ENCODE data around the gene CACNA1C.

CACNA1C gene

DNA sequence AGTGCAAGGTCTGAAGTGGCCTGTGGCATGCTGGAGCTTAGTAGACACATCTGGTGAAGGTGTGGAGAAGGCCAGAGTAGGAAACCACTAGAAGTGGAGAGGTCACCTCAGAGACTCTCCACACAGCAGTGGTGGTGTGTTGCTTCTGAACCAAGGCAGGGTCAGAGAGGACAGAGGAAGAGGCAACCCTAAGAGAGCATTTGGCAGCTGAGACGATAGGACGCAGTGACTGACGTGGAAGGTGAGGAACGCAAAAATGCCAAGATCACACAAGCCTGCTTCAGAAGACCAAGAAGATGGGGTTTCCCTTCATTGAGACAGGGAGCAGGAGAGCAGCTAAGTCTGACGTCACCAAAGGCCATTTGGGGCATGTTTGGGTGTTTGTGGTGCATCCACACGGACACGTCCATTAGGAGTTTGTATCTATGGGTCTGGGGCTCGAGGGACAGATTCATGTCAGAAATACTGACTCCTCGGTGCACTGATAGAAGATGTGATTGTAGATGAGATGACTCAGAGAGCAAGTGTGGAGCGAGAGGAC is 338.1 kb downstream of the CACNA1C start:
- DNase-seq (ENCODE audit: low read depth in 3 of 3), result no peak

DNA sequence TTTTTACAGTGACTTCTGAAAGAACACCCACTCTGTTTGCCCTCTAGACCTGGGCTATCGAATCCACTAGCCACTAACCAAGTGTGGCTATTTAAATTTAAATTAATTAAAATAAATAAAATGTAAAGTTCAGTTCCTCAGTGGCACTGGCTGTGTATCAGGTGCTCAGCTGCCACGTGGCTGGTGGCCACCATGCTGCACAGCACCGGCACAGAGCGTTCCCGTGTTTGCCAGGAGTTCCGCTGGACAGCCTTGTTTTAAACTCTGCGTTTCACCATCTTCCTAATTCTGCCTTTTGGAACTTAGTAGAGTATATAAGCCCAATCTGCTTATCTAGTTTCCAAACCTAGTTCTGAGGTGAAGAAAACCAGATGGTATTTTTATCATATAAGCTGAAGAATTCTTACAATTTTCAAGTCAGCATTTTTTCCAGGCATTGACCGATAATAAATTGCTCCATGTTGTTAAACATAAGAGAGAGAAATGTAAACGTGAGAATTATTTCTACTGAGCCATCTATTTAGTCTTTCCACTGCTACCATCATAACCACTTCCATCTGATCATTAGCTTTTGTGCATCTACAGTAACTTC is 339.0 kb downstream of the CACNA1C start:
- DNase-seq (ENCODE audit: low read depth in 3 of 3), result no peak

- DNase-seq (ENCODE audit: low read depth in 3 of 3), result no peak
Observed at GRCh38 chr12:2393016-2393415, 340.2 kb downstream of the CACNA1C start.

GRCh38 chr12:2393996-2394395 is 341.2 kb downstream of the CACNA1C start:
- DNase-seq (ENCODE audit: low read depth in 3 of 3), result no peak

GRCh38 chr12:2395354-2395977 is 342.7 kb downstream of the CACNA1C start:
- DNase-seq (ENCODE audit: low read depth in 3 of 3), result no peak

- DNase-seq (ENCODE audit: low read depth in 3 of 3), result no peak
Observed at GRCh38 chr12:2396448-2396871, 343.7 kb downstream of the CACNA1C start.

GRCh38 chr12:2397356-2398045 is 344.7 kb downstream of the CACNA1C start:
- no peak for DNase-seq (ENCODE audit: low read depth in 3 of 3)

GRCh38 chr12:2401040-2401439 is 348.3 kb downstream of the CACNA1C start:
- DNase-seq (ENCODE audit: low read depth in 3 of 3), result no peak

DNA sequence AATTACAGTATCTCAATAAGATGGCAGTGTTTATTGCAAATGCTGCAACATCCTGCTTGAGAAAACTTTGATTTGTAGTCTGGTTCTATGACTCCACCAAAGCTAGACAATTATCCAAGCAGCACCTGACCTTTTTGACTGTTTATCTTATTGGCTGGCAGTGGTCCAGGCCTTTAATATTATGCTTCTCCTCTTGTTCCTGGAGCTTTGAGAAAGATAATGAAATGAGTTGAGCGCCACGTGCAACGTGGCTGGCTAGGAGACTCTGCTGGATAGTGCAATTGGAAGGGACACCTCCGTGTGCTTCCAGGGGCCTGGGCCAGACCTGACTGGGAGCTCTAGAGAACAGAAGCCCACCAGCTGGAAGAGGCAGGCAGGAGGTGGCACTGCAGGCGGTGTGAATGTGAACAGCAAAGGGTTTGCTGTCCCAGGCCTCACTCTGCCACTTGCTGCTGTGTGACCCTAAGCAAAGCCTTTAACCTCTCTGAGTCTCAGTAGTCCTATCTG is 349.3 kb downstream of the CACNA1C start:
- DNase-seq (ENCODE audit: low read depth in 3 of 3), result no peak

DNA sequence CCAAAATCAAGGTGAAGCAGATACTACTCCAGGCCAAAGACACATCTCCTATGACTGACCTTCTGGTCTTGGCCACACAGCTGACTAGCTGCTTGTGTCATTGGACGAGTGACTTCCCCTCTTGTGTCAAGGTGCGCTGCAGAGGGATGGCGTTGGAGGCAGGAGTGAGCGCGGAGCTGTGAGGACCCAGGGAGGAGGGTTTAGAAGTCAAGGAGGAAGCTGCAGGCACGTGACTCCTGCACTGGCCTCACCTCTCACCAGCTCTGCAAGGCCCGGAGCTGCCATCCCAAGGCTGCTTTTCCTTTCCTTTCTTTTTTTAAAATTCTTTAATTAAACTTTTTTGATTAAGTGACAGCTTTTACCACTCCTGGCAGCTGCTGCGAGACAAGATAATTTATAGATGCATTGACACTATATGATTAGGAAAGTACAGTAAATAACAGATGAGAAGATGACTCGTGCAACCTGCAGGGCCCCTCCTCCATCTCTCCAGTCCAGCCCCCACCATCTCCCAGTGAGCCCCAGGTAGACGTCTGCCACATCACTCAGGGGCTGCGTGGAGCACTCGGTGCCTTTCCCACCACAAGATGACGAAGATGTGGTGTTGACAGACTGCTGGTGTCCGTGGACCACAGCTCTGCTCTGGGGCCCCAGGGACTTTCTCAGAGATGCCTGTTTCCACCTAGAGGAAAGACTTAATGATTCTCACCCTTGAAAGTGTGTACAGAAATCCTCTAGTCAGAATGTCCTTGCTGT is 350.6 kb downstream of the CACNA1C start:
- no peak for DNase-seq (ENCODE audit: low read depth in 3 of 3)

GRCh38 chr12:2405039-2405438 is 352.3 kb downstream of the CACNA1C start:
- no peak for DNase-seq (ENCODE audit: low read depth in 3 of 3)

- DNase-seq (ENCODE audit: low read depth in 3 of 3), result no peak
Observed at GRCh38 chr12:2406903-2407302, 354.1 kb downstream of the CACNA1C start.

DNA sequence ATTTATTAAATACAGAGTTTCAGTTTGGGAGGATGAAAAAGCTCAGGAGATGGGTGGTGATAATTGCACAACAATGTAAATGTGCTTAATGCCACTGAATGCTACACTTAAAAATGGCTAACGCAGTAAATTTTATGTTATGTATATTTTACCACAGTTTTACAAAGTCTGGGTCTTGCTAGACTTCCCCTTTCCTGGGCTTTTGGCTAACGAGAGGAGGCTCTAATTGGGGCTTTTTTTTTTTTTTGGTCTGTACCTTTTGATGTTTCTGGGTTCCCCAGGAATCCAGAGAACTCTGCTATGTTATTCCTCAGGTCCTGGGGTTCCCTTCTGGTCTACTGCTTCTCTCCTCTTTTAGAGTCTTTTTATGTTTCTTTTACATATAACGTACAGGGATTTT is 355.5 kb downstream of the CACNA1C start:
- DNase-seq (ENCODE audit: low read depth in 3 of 3), result no peak

DNA sequence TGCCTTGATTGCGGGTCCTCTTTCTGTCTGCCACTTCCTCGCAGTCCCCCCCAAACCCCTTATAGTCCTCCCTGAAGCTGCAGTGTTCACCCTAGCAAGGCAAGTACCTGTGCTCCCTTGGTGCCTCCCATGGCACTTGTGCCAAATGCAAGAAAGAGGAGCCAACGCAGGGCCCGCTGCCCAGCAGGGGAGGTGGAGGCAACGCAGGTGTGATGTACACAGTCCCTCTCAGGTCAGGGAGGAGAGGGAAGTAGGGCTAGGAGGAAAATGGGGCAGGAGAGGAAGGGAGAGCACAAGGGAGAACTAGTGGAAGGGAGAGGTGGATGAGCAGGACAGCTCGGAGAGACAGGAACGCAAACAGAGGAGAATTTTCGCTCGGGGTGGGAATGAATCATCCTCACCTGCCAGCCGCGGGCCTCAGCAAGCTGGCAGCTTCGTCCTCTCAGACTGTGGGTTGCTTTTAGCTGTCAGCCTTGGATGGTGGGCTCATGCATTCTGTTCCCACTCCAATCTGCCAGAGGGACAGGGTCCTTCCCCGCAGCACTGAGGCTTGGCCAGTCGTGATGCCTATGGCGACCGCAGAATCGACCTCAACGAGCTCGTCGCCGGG is 357.0 kb downstream of the CACNA1C start:
- no peak for DNase-seq (ENCODE audit: low read depth in 3 of 3)

DNA sequence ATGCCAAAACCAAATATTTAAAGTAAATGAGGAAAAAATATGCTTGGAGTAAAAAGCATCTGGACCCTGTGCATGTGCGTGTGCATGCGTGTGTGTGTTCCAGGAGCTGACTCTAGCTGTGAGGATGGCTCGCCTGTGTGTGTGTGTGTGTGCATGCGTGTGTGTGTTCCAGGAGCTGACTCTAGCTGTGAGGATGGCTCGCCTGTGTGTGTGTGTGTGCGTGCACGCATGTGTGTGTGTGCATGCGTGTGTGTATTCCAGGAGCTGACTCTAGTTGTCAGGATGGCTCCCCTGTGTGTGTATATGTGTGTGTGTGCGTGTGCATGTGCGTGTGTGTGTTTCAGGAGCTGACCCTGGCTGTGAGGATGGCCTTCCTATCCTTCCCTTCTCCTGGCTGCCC is 357.7 kb downstream of the CACNA1C start:
- no peak for DNase-seq (ENCODE audit: low read depth in 3 of 3)

GRCh38 chr12:2411011-2411410 is 358.2 kb downstream of the CACNA1C start:
- no peak for DNase-seq (ENCODE audit: low read depth in 3 of 3)

DNA sequence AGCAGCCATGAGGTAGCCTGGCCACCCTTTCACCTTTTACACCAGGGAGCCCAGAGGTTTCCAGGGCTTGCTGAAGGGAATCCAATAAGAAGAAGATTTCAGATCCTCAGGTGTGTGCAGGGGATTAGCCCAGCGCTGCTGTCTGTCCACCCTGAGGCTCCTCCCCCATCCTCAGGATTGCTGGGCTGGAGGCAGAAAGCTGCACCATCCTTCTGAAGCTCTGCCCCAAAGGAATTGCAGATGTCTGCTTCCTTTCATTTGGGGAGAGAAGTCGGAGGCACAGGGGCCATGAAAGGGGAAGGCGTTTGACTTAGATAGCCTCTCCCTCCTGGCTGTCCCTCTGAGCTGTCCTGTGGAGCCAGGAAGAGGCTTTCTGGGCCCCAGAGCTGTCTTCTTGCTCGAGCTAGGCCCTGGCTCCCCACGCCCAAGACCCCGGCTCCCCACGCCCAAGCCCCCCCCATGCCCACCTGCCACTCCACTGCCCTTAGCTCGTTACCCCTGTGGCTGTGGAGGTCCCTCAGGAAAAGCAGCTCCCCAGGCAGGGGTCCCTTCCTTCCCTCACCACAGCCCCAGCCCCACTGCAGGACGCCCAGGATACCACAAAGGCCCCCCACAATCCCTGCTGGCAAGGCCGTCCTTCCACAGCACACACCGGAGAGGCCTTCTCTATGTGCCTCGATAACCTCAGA is 359.0 kb downstream of the CACNA1C start:
- no peak for DNase-seq (ENCODE audit: low read depth in 3 of 3)

GRCh38 chr12:2412305-2412643 is 359.5 kb downstream of the CACNA1C start:
- DNase-seq (ENCODE audit: low read depth in 3 of 3), result no peak

DNA sequence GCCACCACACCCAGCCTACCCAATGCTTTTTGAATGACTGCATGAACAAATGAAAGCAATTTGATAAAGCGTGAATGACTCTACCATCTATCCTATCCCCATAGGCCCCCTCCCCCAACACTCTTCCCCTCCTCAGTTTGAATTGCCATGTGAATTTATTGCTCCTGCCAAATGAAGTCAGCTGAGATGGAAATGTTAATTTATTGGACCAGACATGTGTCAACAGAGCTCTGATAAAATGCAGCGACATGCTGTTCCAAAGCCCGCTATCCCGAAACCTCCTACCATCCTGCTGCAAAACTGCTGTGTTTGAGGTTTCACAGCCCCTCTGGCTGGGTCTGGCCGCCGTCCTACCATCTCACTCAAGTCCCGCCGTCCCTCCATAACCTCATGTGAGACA is 360.5 kb downstream of the CACNA1C start:
- DNase-seq (ENCODE audit: low read depth in 3 of 3), result no peak

DNA sequence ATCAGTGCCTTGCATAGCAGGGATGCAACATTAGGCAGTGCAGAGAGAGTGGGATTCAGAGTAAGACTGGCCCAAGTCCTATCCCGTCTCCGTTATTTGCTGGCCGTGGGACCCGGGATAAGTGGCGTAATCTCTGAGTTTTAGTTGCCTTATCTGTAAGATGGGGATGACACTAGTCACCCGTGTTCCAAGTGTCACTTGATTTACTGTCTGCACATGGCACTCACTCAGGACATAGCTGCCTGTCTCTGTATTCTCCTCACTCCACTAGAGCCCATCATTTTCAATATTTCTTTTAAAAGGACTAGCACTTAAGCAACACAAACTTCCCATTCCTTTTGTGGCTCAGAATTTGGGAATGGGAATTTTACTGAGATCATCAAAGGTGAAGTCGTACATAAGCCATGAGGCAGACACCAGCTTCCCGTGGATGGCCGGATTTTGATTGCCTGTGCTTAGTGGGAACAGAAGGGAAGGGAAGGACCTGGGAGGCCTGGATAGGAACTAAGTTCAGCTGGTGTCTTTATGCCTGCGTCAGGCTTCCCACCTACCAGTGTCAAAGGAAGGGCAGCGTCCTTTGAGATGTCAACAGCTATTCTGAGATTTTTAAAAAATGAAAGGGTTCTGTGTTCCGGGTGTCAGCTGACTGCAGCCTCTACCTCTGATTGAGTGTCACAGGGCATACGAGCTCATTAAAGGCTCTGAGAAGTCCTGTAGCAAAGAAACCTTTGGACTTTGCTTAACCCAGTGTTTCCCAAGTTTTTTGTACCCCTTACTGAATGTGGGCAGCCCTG is 361.4 kb downstream of the CACNA1C start:
- DNase-seq (ENCODE audit: low read depth in 3 of 3), result no peak
